CD1c-positive myeloid dendritic cell (primary cell): ENCODE data around the gene ZFYVE26.
A peak's percentile ranks its signal among the peaks of the same experiment; 100 is the strongest.
"Not testable (repeated sequence)": the region's sequence is repeated elsewhere in the genome, so short reads cannot be mapped to it uniquely, and the experiment has no call there.

Experiments used
- DNase-seq: peaks from one replicate; pipeline ENCODE4 v3.0.0-alpha.2; 2016; ENCODE audit errors: extremely low spot score

Gene ZFYVE26

DNA sequence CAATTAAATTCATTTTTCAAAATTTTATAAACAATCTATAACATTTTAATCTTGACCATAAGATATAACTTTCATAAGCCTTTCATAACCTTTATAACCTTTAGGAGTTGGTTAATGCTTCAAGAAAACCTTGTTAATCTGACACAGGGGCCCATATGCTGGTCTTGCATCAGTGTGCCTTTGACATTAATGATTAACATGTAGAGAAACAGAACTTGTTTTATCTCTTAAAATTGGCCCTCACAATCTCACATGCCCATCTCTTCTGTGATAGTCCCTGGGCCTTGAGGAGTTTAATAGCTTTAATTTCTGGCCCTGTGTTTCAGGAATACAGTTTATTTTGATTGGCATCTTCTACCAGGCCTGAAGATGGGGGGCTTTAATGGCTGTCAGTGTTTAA lies 107.0 kb downstream of the ZFYVE26 start:
- not testable (repeated sequence) for DNase-seq

DNA sequence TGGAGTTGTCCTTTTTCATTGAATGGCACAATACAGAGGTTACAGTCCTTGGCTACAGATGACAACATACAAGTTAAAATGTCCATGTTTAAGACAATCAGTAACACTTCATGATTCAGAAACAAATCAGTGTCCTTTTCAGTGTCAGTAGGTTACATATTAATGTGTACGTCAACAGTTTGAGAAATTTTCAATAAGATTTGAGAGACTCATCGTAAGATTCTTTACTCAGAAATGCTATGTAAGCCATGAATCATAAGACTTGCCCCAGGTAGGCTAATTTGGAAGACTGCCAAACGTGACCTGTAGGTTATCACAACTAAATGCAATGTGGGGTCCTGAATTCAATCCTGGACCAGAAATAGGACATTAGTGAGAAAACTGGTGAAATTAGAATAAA lies 111.2 kb downstream of the ZFYVE26 start:
- DNase-seq: no peak

DNA sequence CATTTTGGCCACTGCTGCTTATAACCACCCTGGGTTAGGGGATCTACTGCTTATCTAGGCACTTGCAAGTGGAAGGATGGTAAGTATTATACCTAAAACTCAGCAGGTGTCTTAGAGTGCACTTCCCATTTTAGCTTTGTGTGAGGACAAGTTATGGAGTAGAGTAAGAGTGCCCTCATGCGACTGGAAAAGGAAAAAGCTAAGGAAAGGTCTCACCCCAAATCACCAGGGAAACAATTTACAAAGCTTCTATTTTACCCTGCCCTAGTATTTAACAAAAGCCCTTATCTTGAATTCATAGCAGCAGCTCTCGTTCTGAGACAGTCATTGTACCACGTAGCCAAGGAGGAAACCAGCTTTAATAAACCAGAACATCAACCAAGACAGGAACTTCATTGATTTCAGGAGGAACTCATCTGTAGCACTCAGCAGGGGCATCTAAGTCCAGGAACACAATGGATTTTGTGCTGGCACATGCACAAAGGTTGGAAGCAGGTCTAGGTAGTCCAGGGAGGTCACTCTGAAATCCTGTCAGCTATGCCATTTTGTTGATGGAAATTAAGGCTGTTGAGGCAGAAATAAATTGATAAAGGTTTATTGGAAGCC lies 111.8 kb downstream of the ZFYVE26 start:
- DNase-seq: peak; percentile 77

DNA sequence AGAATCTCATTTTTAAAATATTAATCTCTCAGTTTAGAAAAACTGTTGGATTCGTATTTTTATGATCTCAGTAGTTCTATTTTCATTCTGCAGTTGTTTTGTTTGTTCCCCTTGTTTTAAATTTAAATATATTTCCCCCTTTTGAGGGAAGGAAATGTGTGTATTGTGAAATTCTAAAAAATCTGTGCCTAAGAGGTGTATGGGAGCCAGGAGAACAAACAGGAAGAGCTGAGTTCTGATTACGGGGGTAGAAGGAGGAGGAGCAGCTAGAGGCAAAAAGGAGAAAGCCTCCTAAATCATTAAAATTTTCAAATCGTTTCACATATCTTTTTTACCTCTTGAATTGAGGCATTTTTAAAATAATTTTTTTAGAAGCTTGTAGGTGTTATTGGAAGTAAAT lies 112.4 kb downstream of the ZFYVE26 start:
- DNase-seq: peak; percentile 48

DNA sequence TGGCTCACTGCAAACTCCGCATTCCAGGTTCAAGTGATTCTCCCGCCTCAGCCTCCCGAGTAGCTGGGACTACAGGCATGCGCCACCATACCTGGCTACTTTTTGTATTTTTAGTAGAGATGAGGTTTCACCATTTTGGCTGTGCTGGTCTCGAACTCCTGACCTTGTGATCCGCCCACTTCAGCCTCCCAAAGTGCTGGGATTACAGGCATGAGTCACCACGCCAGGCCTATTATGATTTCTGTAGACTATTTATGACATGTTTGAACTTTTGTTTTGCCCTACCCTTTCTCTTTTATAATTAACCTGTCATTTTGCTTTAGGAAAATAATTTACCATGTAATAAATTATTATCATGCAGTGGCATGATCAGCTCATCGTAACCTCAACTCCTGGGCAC lies 114.9 kb downstream of the ZFYVE26 start, which contains the start of gene RDH12:
RDH12 (plus strand) TSS at position 395 of the 400 bp plus-strand sequence. CDS start 20,757 bp downstream, outside the sequence.
- not testable (repeated sequence) for DNase-seq

DNA sequence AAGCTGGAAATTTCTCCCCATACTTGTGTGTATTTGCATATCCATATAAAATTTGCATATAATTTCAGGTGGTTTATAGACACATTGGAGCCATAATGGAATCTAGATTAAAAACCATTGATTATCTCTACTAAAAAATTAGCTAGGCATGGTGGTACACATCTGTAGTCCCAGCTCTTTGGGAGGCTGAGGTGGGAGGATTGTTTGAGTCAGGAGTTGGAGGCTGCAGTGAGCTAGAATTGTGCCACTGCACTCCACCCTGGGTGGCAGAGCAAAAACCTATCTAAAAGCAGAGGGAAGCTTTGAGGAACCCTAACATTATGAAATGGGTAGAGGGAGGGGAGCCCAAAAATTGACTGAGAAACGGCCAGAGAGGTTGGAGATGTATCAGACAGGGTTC lies 118.2 kb downstream of the ZFYVE26 start:
- no peak for DNase-seq

DNA sequence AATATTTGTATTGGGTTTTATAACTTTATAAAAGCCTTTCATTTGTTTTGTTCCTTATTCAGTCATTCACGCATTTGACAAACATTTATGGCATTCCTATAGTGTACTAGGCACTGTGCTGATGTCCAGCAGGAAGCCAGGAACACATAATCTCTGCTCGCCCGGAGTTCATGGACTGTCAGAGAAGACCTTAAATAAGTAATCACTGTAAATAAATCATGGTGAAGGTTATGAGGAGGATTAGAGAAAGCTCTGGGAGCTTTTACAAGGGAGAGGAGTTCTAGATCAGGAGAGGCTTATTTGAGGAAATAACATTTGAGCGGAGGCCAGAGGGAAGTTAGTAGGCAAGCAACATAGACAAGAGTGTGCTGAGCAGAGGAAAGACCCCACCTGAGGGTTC lies 119.4 kb downstream of the ZFYVE26 start:
- no peak for DNase-seq
